GM21528 (cell line): ENCODE measurements around the gene CLDN3.
"Not testable (repeated sequence)": the region's sequence is repeated elsewhere in the genome, so short reads cannot be mapped to it uniquely, and the experiment has no call there.

ENCODE experiments used
- ATAC-seq: cut with Tn5 transposase; IDR thresholded peaks from one replicate; pipeline ENCODE4 v1.9.1; 2021; ENCODE audit warnings: mild to moderate bottlenecking, moderate library complexity; ENCODE audit not compliant: unreplicated experiment, low FRiP score

Gene CLDN3

GRCh38 chr7:73770002-73770859, at the start of gene CLDN3:
Gene CLDN3, minus strand, starts transcription at chr7:73770270. Its CDS starts 221 bp downstream, at chr7:73770049.
- ATAC-seq: no peak

- no peak for ATAC-seq
These were observed 47.1 kb upstream of the CLDN3 start for GRCh38 chr7:73817121-73817520.

- no peak for ATAC-seq
These were observed 45.4 kb upstream of the CLDN3 start for GRCh38 chr7:73815436-73815835.

GRCh38 chr7:73812996-73813395, 42.9 kb upstream of the CLDN3 start:
- ATAC-seq: no peak

- no peak for ATAC-seq
These were observed 41.7 kb upstream of the CLDN3 start for GRCh38 chr7:73811760-73812168.

GRCh38 chr7:73810998-73811360, 40.9 kb upstream of the CLDN3 start:
- ATAC-seq: no peak

- ATAC-seq: no peak
These were observed 39.4 kb upstream of the CLDN3 start for GRCh38 chr7:73809467-73809951.

- ATAC-seq: no peak
These were observed 32.4 kb upstream of the CLDN3 start for GRCh38 chr7:73802459-73802858.

GRCh38 chr7:73801577-73801976, 31.5 kb upstream of the CLDN3 start:
- ATAC-seq: no peak

- ATAC-seq: no peak
These were observed 29.4 kb upstream of the CLDN3 start for GRCh38 chr7:73799282-73800141.

GRCh38 chr7:73797176-73797575, 27.1 kb upstream of the CLDN3 start:
- ATAC-seq: not testable (repeated sequence)

- ATAC-seq: not testable (repeated sequence)
These were observed 26.6 kb upstream of the CLDN3 start for GRCh38 chr7:73796656-73797055.

GRCh38 chr7:73795188-73795587, 25.1 kb upstream of the CLDN3 start:
- not testable (repeated sequence) for ATAC-seq

- ATAC-seq: not testable (repeated sequence)
These were observed 21.2 kb upstream of the CLDN3 start for GRCh38 chr7:73791170-73791690.

GRCh38 chr7:73789051-73789450, 19.0 kb upstream of the CLDN3 start:
- no peak for ATAC-seq

GRCh38 chr7:73787786-73788048, 17.6 kb upstream of the CLDN3 start:
- ATAC-seq: not testable (repeated sequence)

GRCh38 chr7:73786588-73786987, 16.5 kb upstream of the CLDN3 start:
- ATAC-seq: no peak

GRCh38 chr7:73779517-73779916, 9.4 kb upstream of the CLDN3 start:
- no peak for ATAC-seq

GRCh38 chr7:73778801-73779389, 8.8 kb upstream of the CLDN3 start:
- no peak for ATAC-seq

- ATAC-seq: no peak
These were observed 4.9 kb upstream of the CLDN3 start for GRCh38 chr7:73774923-73775322.
